Astrocyte (in vitro differentiated cells and primary cell): ENCODE measurements around the gene SLC38A8. TPM values are rescaled to one million over a fixed set of nuclear protein-coding genes. Genes with fewer than 3 reads are reported as not detected.

ENCODE experiments used
- DNase-seq: peaks from one replicate; pipeline ENCODE4 v3.0.0-alpha.2; 2010; ENCODE audit warnings: low read depth
- FAIRE-seq: peaks from 2 replicates; lab custom pipeline; 2011; peaks lifted over from hg19 to GRCh38; lab: Jason Lieb, UNC
- H2AFZ ChIP-seq: 2 replicates; pipeline ENCODE4 v1.6.0; 2012; ENCODE audit warnings: low read depth, low read length, inconsistent platforms
- H3K27ac ChIP-seq: 2 replicates; pipeline ENCODE4 v1.5.1; 2011; ENCODE audit warnings: low read depth, low read length, inconsistent platforms
- H3K27me3 ChIP-seq: 2 replicates; pipeline ENCODE4 v1.6.0; 2011; ENCODE audit warnings: low read length, inconsistent platforms; ENCODE audit not compliant: insufficient read depth
- H3K36me3 ChIP-seq: 2 replicates; pipeline ENCODE4 v1.5.1; 2011; ENCODE audit warnings: low read length, inconsistent platforms; ENCODE audit not compliant: insufficient read depth
- H3K4me1 ChIP-seq: 2 replicates; pipeline ENCODE4 v1.5.1; 2011; ENCODE audit warnings: low read length, inconsistent platforms; ENCODE audit not compliant: insufficient read depth
- H3K4me2 ChIP-seq: 2 replicates; pipeline ENCODE4 v1.6.0; 2012; ENCODE audit warnings: low read length, inconsistent platforms
- H3K4me3 ChIP-seq: 2 replicates; pipeline ENCODE4 v1.5.1; 2011; ENCODE audit warnings: low read depth, mild to moderate bottlenecking, low read length, inconsistent platforms; ENCODE audit not compliant: insufficient read depth
- H3K79me2 ChIP-seq: 2 replicates; pipeline ENCODE4 v1.6.0; 2012; ENCODE audit warnings: mild to moderate bottlenecking, low read length, inconsistent platforms; ENCODE audit not compliant: insufficient read depth
- H3K9ac ChIP-seq: 2 replicates; pipeline ENCODE4 v1.6.0; 2012; ENCODE audit warnings: mild to moderate bottlenecking, low read length, inconsistent platforms
- H3K9me3 ChIP-seq: 2 replicates; pipeline ENCODE4 v1.5.1; 2012; ENCODE audit warnings: low read depth, mild to moderate bottlenecking, low read length, inconsistent platforms; ENCODE audit not compliant: insufficient read depth
- H4K20me1 ChIP-seq: 2 replicates; pipeline ENCODE4 v1.6.0; 2012; ENCODE audit warnings: low read length, inconsistent platforms; ENCODE audit not compliant: insufficient read depth
- H3K27ac Mint-ChIP-seq: one replicate; pipeline ENCODE4 v1.8.0; 2021; ENCODE audit warnings: mild to moderate bottlenecking, mixed read lengths; ENCODE audit not compliant: unreplicated experiment
- H3K27me3 Mint-ChIP-seq: one replicate; pipeline ENCODE4 v1.8.0; 2021; ENCODE audit warnings: low read depth, mixed read lengths; ENCODE audit not compliant: unreplicated experiment
- H3K36me3 Mint-ChIP-seq: one replicate; pipeline ENCODE4 v1.8.0; 2021; ENCODE audit warnings: low read depth, mixed read lengths; ENCODE audit not compliant: unreplicated experiment
- H3K4me1 Mint-ChIP-seq: one replicate; pipeline ENCODE4 v1.8.0; 2021; ENCODE audit warnings: low read depth, mixed read lengths; ENCODE audit not compliant: unreplicated experiment
- H3K4me3 Mint-ChIP-seq: one replicate; pipeline ENCODE4 v1.8.0; 2021; ENCODE audit warnings: mild to moderate bottlenecking, moderate library complexity, mixed read lengths; ENCODE audit not compliant: unreplicated experiment
- H3K9me3 Mint-ChIP-seq: one replicate; pipeline ENCODE4 v1.8.0; 2021; ENCODE audit warnings: mild to moderate bottlenecking, mixed read lengths; ENCODE audit not compliant: unreplicated experiment
- EZH2 ChIP-seq: IDR thresholded peaks from 2 replicates; pipeline ENCODE4 v1.6.1; 2012; ENCODE audit warnings: mild to moderate bottlenecking, low read length, inconsistent platforms; ENCODE audit not compliant: insufficient read depth
- total RNA-seq: library from RNA; stranded (reverse); gene quantifications from 2 replicates; pipeline ENCODE4 v1.2.1, GENCODE V29; 2021
- TF ChIP-seq, protein P1 (sequence below): IDR thresholded peaks from 2 replicates; pipeline ENCODE4 v1.5.1; 2011; ENCODE audit warnings: low read depth, mild to moderate bottlenecking, inconsistent platforms, low read length, moderate library complexity; ENCODE audit not compliant: insufficient read depth

Gene SLC38A8
- total RNA-seq, 1 donor from 2014 or later = not detected

- no peaks in the 10 kb centered on the region for H3K4me1 Mint-ChIP-seq
- peaks cover 3% of the 10 kb centered on the region for H4K20me1 ChIP-seq
- H3K36me3 Mint-ChIP-seq = peaks cover under 1% of the 10 kb centered on the region
- no peak for TF ChIP-seq EZH2
- TF ChIP-seq, protein P1, sequence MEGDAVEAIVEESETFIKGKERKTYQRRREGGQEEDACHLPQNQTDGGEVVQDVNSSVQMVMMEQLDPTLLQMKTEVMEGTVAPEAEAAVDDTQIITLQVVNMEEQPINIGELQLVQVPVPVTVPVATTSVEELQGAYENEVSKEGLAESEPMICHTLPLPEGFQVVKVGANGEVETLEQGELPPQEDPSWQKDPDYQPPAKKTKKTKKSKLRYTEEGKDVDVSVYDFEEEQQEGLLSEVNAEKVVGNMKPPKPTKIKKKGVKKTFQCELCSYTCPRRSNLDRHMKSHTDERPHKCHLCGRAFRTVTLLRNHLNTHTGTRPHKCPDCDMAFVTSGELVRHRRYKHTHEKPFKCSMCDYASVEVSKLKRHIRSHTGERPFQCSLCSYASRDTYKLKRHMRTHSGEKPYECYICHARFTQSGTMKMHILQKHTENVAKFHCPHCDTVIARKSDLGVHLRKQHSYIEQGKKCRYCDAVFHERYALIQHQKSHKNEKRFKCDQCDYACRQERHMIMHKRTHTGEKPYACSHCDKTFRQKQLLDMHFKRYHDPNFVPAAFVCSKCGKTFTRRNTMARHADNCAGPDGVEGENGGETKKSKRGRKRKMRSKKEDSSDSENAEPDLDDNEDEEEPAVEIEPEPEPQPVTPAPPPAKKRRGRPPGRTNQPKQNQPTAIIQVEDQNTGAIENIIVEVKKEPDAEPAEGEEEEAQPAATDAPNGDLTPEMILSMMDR = no peak
- no peak overlapping the region for H3K27ac Mint-ChIP-seq
- no peaks in the 10 kb centered on the region for H3K9me3 ChIP-seq
- H3K79me2 ChIP-seq = no peaks in the 10 kb centered on the region
- no peak overlapping the region for H3K9ac ChIP-seq
- H3K4me3 Mint-ChIP-seq = no peak overlapping the region
- H3K27me3 ChIP-seq = no peaks in the 10 kb centered on the region
- FAIRE-seq = no peak
- H3K36me3 ChIP-seq = no peaks in the 10 kb centered on the region
- H2AFZ ChIP-seq = no peak overlapping the region
- H3K27me3 Mint-ChIP-seq = peaks cover 46% of the 10 kb centered on the region
- H3K4me1 ChIP-seq = no peaks in the 10 kb centered on the region
- no peak overlapping the region for H3K4me2 ChIP-seq
- no peak overlapping the region for H3K4me3 ChIP-seq
- H3K9me3 Mint-ChIP-seq = no peaks in the 10 kb centered on the region
- H3K27ac ChIP-seq = no peak overlapping the region
- no peak for DNase-seq
These were observed 71.1 kb downstream of the SLC38A8 start for GRCh38 chr16:83971165-83972130.

DNA sequence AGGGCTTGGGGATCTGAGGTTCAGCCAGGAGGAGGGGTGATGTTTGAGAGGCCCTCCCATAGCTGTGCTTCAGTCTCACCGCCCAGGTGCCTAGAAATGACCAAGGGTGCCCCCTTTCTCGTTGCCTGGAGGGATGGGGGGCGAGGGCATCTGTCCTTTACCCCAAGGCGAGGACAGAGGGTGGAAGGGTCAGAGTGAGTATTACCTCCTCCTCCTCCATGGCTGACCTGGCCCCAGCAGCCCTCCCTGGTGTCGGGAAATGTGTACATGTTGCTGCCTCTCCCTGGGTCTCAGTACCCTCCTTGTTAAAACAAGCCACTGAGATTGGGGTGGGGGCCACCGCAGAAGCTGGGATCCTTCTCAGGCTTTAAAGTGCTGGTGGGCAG is 72.2 kb downstream of the SLC38A8 start:
- no peak overlapping the region for H3K4me3 ChIP-seq
- no peaks in the 10 kb centered on the region for H3K9me3 ChIP-seq
- no peak overlapping the region for H2AFZ ChIP-seq
- Mint-ChIP-seq H3K9me3 (no peaks in the 10 kb centered on the region), H3K4me1 (no peaks in the 10 kb centered on the region), H3K4me3 (no peak overlapping the region), H3K27ac (no peak overlapping the region), H3K27me3 (peaks cover 42% of the 10 kb centered on the region), H3K36me3 (no peaks in the 10 kb centered on the region)
- no peak overlapping the region for H3K4me2 ChIP-seq
- peaks cover 3% of the 10 kb centered on the region for H4K20me1 ChIP-seq
- no peaks in the 10 kb centered on the region for H3K4me1 ChIP-seq
- no peaks in the 10 kb centered on the region for H3K27me3 ChIP-seq
- no peaks in the 10 kb centered on the region for H3K36me3 ChIP-seq
- no peak for DNase-seq
- no peak for FAIRE-seq
- no peak overlapping the region for H3K9ac ChIP-seq
- no peak overlapping the region for H3K27ac ChIP-seq
- H3K79me2 ChIP-seq = no peaks in the 10 kb centered on the region
- TF ChIP-seq EZH2 = no peak
- TF ChIP-seq, protein P1 = no peak
